OCI-M1 (cell line): ENCODE results near the gene SPP1.
A peak's percentile ranks its signal among the peaks of the same experiment; 100 is the strongest.
"Not testable (repeated sequence)": the region's sequence is repeated elsewhere in the genome, so short reads cannot be mapped to it uniquely, and the experiment has no call there.

Source experiments
- DNase-seq: peaks from one replicate; lab custom pipeline; 2025; lab: John Stamatoyannopoulos, UW

The SPP1 gene

DNA sequence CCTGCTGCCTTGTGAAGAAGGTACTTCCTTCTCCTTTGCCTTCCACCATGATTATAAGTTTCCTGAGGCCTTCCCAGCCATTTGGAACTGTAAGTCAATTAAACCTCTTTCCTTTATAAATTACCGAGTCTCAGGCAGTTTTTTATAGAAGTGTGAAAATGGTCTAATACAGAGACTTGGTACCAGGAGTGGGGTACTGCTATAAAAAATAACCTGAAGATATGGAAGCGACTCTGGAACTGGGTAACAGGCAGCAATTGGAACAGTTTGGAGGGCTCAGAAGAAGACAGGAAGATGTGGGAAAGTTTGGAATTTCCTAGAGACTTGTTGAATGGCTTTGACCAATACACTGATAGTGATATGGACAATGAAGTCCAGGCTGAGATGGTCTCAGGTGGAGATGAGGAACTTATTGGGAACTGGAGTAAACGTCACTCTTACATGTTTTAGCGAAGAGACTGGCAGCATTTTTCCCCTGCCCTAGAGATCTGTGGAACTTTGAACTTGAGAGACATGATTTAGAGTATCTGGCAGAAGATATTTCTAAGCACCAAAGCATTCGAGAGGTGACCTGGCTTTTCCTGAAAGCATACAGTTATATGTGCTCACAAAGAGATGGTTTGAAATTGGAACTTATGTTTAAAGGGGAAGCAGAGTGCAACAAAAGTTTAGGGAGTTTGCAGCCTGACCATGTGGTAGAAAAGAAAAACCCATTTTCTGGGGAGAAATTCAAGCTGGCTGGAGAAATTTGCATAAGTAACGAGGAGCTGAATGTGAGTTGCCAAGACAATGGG lies 50.6 kb downstream of the SPP1 start:
- not testable (repeated sequence) for DNase-seq

DNA sequence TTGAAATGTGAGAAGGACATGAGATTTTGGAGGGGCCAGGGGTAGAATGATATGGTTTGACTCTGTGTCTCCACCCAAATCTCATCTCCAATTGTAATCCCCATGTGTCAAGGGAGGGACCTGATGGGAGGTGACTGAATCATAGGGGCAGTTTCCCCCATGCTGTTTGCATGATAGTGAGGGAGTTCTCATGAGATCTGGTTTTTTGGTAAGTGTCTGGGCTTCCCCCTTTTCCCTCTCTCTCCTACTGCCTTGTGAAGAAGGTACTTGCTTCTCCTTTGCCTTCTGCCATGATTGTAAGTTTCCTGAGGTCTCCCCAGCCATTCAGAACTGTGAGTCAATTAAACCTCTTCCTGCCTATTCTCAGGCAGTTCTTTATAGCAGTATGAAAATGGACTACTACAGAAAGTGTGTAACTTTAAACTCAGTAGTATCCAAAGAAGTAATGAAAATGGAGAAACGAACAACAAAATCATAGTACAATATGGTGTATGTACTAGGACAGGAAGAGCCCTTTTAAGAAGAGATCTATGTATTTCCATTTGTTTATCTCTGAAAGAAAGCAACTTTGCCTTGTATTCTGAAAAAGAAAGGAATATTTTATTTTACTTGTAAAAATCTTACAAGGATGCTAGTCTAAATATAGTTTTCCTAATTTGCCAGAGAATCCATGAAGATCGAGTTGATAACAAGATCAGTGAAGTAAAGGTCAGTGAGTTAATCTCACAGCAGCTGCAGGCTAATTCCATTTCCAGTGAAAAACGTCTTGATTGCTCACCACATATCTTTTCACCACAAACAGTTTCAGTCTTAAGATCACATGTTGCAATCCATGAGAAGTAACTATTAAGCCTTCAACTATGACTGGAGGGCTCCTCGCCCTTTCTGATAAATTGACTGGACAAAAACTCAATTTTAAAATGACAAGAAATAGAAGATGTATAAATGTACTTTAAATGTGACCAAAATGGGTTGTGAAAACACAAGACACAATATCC lies 52.4 kb downstream of the SPP1 start:
- peak; percentile 91 for DNase-seq

DNA sequence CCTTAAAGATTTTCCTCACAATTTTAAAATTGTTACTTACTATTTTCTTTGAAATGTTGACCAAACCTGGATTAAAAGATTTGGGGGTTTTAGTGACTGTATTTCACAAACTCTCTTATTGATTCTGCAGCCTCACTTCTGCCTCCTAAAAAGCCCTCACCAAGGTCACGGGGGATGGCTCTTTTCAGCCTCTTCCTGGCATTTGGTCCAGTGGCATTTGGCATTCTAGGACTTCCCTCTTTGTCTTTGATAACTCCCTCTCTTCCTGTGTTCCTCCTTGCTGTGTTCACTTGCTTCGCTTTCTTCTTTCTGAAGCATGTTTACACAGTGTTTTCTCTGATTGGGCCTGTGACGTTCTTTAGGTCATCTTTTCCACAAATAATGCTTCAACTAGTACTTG lies 53.4 kb downstream of the SPP1 start:
- DNase-seq: no peak

DNA sequence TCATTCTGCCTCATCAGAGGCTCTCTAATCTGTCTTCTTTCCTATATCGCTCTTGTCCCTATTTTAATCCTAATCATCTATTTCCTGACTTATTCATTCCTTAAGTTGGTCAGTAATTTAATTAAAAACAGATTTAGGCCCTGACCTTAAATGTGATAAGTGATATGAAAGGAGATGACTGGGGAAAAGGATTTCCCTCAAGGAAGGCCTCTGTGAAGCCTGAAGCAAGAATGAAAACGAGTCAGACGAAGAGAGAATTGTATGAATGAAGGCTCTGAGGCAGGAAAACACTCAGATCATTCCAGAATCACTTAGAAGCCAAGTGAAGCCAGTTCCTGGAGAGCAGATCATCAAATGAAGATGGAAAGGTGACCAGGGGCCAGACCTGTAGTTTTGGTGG lies 54.0 kb downstream of the SPP1 start:
- no peak for DNase-seq

DNA sequence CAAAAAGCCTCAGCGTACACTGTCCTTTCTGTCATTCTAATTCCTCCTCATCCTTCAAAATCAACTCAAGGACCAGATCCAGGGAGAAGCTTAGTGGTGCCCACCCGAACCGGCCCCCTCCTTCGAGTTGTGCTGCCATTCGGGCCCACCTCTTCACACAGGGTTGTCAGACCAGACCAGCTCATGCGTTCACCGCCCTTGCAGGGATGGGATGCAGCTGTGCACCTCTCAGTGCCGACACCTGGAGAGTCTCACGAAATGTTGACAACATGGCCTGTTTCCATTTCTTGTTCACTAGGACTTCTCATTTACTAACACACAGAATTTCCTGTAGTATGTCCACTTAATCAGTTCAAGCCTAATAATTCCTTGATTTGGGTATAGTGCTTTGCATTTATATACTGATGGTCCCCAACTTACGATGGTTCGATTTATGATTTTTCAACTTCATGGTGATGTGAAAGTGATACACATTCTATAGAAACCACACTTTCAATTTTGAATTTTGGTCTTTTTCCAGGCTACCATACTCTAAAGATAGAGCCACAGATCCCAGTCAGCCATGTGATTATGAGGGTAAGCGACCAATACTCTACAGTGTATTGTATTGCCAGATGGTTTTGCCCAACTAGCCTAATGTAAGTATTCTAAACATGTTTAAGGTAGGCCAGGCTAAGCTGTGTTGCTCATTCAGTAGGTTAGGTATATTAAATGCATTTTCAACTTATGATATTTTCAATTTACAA lies 55.2 kb downstream of the SPP1 start:
- DNase-seq: no peak
